GM12892 (cell line): ENCODE results near the gene RHBDL1.

ENCODE experiments used
- POLR2A ChIP-seq: IDR thresholded peaks from 2 replicates; pipeline ENCODE4 v1.6.1; 2011; ENCODE audit warnings: low read depth, low read length, control low read depth
- POLR2AphosphoS5 ChIP-seq: IDR thresholded peaks from 2 replicates; pipeline ENCODE4 v1.6.1; 2011; ENCODE audit warnings: low read depth, low read length, control low read depth

DNA sequence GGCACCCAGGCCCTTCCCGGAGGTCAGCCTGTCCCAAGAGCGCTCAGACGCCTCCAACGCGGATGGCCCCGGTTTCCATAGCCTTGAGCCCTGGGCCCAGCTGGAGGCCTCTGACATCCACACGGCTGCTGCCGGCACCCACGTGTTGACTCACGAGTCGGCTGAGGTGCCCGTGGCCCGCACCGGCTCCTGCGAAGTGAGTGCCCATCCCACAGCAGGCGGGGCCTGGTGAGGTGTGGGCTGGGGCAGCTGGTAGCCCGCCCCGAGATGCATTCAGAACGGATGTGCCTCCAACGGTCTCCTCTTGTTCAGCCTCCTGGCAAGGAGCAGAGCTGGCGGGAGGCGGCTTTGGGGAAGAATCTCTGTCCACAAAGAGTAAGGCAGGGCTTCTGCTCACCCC is 23.6 kb upstream of the RHBDL1 start:
- no peak for TF ChIP-seq POLR2A
- no peak for TF ChIP-seq POLR2AphosphoS5
